CD4-positive, alpha-beta T cell treated with Interleukin-4 for 4 hours (primary cell): ENCODE data around the gene CD80.
A peak's percentile ranks its signal among the peaks of the same experiment; 100 is the strongest.

Experiments used
- DNase-seq: peaks from one replicate; pipeline ENCODE4 v3.0.0-alpha.2; 2020

Gene CD80

GRCh38 chr3:119542168-119542767, 17.1 kb downstream of the CD80 start:
- no peak for DNase-seq

- DNase-seq = no peak
Observed at GRCh38 chr3:119541547-119541946, 17.9 kb downstream of the CD80 start.

GRCh38 chr3:119538772-119539171, 20.6 kb downstream of the CD80 start:
- no peak for DNase-seq

- DNase-seq = no peak
Observed at GRCh38 chr3:119536757-119537156, 22.7 kb downstream of the CD80 start.

GRCh38 chr3:119534296-119534695, 25.1 kb downstream of the CD80 start:
- DNase-seq = no peak

- no peak for DNase-seq
Observed at GRCh38 chr3:119531151-119531550, 28.3 kb downstream of the CD80 start.

GRCh38 chr3:119530456-119530855, 29.0 kb downstream of the CD80 start:
- DNase-seq = no peak

- no peak for DNase-seq
Observed at GRCh38 chr3:119529883-119530282, 29.5 kb downstream of the CD80 start.

GRCh38 chr3:119527714-119528113, 31.7 kb downstream of the CD80 start:
- DNase-seq = no peak

- peak; percentile 4 for DNase-seq
Observed at GRCh38 chr3:119524931-119525662, 34.3 kb downstream of the CD80 start.

- no peak for DNase-seq
Observed at GRCh38 chr3:119518026-119518425, 41.4 kb downstream of the CD80 start.

GRCh38 chr3:119517112-119517511, 42.3 kb downstream of the CD80 start:
- DNase-seq = no peak

- DNase-seq = no peak
Observed at GRCh38 chr3:119514637-119515036, 44.8 kb downstream of the CD80 start.

GRCh38 chr3:119510690-119511089, 48.7 kb downstream of the CD80 start:
- no peak for DNase-seq

GRCh38 chr3:119508172-119508845, 51.1 kb downstream of the CD80 start:
- DNase-seq = peak; percentile 12

- no peak for DNase-seq
Observed at GRCh38 chr3:119507404-119507803, 52.0 kb downstream of the CD80 start.

- no peak for DNase-seq
Observed at GRCh38 chr3:119506631-119507030, 52.8 kb downstream of the CD80 start.

GRCh38 chr3:119500901-119501300, 58.5 kb downstream of the CD80 start:
- DNase-seq = no peak

- DNase-seq = no peak
Observed at GRCh38 chr3:119500265-119500664, 59.1 kb downstream of the CD80 start.

GRCh38 chr3:119498186-119499011, 61.0 kb downstream of the CD80 start, which contains the start of gene TIMMDC1:
Gene TIMMDC1, plus strand, starts transcription at chr3:119498547. Its CDS starts 187 bp downstream, at chr3:119498734.
- peak; percentile 97 for DNase-seq

- DNase-seq = no peak
Observed at GRCh38 chr3:119497820-119498185, 61.6 kb downstream of the CD80 start.

- no peak for DNase-seq
Observed at GRCh38 chr3:119494597-119494996, 64.8 kb downstream of the CD80 start.

GRCh38 chr3:119492810-119493209, 66.6 kb downstream of the CD80 start:
- no peak for DNase-seq
